Tibial nerve (tissue), 3 donors: Measurements from ENCODE around the gene ASPG.

ENCODE experiments used
- POLR2A ChIP-seq, 2 donors: fragments of 450-650 bp; IDR thresholded peaks; one replicate each; pipeline ENCODE4 v1.6.1; 2017; ENCODE audit warnings: antibody characterized with exemption in 2 of 2, mild to moderate bottlenecking in 2 of 2, moderate library complexity in 2 of 2
- TF ChIP-seq, protein P1 (sequence below), 5 experiments: fragments of 200-600 bp in 3 of 5; fragments of 450-650 bp in 2 of 5; sonication (generic) in 3 of 5; IDR thresholded peaks; one replicate each; pipeline ENCODE4 v1.5.1; 2016 to 2019; ENCODE audit warnings: antibody characterized with exemption in 5 of 5, mild to moderate bottlenecking in 3 of 5, moderate library complexity in 2 of 5

DNA sequence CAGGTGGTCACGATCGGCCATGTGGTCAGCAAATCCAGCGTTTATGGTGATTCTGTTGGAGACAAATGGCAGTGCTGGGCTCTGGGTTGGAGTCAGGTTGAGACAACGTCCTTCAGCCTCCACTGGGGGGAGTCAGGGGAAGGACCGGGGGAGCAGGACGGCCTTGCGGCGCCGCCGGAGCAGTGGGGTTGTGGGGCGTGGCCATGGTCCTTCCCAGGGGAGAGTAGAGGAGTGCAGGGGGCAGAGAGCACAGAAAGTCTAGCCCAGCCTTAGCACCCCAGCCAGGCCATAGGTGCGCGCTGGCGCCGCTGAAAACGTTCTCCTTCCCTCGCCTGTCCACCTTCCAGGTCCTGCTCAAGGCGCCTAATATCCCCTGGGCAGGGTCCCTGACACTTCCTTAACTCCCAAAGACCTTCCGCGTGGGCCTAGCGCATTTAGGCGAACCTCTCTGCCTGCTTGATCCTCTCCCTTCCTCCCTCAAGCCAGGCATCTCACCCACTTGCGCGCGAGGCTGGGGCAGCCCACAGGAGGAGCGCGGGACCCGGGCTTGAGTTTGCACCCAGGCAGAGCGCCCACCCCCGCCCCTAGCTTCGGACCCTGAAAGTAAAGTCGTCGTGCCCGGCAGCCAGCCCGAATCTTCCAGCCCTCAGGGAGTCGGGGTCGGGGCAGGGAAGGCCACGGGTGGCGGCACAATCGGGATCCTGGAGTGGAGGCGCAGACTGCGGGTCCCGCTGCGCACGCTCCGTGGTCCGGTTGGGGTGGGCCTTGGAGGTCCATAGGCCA is 49.8 kb downstream of the ASPG start:
- no peak for TF ChIP-seq POLR2A (IDR thresholded peaks at IDR 0.05)
- TF ChIP-seq, protein P1, sequence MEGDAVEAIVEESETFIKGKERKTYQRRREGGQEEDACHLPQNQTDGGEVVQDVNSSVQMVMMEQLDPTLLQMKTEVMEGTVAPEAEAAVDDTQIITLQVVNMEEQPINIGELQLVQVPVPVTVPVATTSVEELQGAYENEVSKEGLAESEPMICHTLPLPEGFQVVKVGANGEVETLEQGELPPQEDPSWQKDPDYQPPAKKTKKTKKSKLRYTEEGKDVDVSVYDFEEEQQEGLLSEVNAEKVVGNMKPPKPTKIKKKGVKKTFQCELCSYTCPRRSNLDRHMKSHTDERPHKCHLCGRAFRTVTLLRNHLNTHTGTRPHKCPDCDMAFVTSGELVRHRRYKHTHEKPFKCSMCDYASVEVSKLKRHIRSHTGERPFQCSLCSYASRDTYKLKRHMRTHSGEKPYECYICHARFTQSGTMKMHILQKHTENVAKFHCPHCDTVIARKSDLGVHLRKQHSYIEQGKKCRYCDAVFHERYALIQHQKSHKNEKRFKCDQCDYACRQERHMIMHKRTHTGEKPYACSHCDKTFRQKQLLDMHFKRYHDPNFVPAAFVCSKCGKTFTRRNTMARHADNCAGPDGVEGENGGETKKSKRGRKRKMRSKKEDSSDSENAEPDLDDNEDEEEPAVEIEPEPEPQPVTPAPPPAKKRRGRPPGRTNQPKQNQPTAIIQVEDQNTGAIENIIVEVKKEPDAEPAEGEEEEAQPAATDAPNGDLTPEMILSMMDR (IDR thresholded peaks at IDR 0.05), result no peak
